Fibroblast of skin of right quadriceps (primary cell): Measurements from ENCODE around the gene FNBP1.

ENCODE experiments used
- DNase-seq: peaks from one replicate; pipeline ENCODE4 v3.0.0-alpha.2; 2013

FNBP1 gene

DNA sequence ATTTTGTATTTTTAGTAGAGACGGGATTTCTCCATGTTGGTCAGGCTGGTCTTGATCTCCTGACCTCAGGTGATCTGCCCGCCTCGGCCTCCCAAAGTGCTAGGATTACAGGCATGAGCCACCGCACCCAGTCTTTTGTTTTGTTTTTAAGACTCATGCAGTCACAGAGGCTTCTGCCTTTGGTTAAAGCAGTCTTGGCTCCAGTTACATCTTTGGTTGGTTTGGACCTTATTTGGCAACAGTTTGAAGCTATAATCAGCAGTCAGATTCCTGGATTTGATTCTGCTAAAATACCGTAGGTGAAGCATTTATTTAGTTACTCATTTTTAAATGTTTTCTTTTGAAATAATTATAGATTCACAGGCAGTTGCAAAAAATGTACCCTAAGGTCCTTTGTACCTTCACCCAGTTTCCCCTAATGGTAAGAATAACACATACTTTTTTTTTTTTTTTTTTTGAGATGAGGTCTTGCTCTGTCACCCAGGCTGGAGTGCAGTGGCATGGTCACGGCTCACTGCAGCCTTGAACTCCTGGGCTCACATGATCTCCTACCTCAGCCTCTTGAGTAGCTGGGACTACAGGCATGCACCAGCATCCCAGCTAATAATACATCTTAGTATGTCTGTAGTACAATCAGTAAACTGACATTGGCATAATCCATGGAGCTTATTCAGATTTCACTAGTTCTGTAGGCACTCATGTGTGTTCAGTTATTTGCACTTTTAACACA, 192.0 kb downstream of the FNBP1 start:
- no peak for DNase-seq

DNA sequence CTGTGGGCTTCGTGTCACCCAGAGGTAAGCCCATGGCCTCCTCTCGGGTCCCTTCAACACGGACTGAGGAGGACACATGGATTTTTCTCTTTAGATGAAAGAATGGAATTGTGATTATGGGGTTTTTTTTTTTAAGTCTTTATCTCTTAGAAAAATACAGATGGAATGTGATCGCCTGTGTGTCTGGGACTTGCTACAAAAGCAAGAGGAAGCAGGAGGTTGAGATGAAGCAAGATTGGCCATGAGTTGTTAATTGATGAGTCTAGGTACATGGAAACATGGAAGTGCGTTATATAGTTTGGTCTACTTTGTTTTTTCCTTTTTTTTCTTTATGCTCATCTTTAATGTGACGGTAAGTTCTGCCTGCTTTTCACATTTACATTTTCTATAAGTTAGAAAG, 193.1 kb downstream of the FNBP1 start:
- DNase-seq, result no peak

DNA sequence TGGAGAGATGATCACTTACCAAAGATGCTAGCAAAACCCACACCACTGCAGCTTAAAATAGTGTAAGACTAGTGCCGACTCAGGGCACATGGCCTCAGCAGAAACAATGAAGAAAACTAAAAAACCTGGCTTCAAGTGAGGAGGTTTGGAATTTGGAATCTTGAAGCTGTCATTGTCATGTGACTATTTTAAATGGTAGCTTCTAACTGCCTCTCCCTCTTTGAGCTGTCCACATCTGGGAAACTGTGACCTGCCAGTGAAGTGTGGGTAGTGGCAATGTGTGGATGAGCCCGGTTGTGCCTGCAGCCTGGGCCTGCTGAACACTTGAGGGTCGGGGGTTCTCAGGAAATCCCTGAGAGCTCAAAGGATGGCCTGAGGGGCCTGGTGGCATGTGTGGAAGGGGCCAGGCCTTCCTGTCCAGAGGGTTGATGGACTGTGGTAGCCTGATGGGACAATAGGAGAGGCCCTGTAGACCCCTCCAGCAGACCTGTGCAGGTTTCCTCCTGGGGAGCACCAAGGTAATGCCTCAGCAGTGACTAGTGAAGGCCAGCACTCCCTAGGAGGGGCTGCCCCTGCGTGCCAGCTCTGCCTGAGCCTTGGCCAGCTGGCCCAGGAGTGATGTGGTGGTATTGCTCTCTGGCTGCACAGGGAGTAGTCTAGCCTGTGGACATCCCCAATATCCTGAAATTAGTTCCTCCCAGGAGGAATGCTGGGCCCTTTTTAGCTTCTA, 194.1 kb downstream of the FNBP1 start:
- no peak for DNase-seq

DNA sequence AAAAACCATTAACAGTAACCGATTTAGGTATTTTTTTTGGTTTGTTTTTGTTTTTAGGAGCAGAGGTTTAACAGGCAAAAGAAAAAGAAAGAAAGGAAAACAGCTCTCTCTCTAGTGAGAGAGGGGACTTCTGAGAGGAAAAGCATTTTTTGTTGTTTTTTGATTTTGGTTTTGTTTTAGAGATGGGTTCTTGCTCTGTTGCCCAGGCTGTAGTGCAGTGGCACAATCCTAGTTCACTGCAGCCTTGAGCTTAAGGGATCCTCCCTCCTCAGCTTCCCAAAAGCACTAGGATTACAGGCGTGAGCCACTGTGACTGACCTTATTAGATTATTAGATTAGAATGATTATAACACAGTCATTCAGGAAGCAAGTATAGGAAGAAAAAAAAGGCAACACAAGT, 197.6 kb downstream of the FNBP1 start:
- no peak for DNase-seq

DNA sequence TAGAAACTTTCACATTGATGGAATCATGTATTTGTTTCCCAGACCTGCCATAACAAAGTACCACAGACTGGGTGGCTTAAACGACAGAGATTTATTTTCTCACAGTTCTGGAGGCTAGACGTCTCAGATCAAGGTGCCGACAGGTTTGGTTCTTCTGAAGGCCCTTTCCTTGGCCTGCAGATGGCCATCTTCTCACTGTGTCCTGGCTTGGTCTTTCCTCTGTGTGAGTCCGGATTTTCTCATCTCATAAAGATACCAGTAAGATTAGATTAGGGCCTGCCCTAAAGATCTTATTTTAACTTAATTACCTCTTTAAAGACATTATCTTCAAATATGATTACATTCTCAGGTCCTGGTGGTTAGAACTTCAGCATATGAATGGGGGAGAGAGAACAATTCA, 201.9 kb downstream of the FNBP1 start:
- DNase-seq, result no peak

DNA sequence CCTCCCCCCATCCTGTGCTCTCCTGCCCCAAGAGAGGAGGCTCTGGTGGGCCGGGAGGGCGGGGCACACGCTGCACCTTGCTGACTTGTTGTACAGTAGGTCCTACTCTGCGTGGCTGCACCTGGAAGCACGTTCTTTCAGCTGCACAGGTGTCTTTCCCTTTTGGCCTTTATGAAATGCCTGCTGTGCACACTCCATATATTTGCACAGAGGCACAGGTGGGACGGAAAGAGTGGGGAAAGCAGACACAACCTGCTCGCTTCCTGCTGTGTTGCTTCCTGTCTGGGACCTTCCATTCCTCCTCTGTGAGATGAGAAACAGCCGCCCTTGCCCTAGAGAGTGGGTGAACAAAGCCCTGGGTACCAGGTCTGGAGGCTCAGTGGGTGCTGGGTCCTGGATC, 203.0 kb downstream of the FNBP1 start:
- DNase-seq, result no peak

DNA sequence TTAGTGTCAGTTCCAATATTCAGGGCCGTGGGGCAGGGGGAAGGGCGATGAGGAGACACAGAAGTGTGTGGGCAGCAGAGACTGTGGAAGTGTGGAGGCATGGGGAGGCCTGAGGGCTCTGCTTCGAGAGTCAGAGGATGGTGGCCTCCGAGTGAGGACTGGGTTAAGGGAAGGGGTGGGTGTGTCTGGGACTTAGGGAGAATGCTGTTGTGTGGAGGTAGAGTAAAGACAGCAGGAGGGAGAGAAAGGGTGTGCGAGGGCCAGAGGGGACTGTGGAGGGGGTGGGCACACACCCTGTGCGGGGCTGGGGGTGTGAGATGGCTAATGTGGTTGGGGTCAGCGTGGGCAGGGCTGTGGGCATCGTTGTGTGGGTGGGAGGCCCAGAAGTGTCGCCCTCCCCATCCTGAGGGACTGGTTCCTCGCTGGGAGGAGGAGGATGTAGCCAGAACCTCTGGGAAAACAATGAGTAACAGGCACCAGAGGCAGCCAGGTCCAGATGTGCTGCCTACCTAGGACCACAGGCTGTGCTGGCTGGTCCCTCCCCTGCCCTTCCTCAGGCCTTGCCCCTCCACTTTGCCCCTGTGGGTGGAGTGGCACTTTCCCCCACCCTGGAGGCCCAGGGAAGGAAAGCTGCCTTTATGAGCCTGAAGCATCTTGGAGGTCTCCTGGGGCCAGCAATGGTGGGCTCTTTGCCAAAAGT, 203.5 kb downstream of the FNBP1 start:
- no peak for DNase-seq

DNA sequence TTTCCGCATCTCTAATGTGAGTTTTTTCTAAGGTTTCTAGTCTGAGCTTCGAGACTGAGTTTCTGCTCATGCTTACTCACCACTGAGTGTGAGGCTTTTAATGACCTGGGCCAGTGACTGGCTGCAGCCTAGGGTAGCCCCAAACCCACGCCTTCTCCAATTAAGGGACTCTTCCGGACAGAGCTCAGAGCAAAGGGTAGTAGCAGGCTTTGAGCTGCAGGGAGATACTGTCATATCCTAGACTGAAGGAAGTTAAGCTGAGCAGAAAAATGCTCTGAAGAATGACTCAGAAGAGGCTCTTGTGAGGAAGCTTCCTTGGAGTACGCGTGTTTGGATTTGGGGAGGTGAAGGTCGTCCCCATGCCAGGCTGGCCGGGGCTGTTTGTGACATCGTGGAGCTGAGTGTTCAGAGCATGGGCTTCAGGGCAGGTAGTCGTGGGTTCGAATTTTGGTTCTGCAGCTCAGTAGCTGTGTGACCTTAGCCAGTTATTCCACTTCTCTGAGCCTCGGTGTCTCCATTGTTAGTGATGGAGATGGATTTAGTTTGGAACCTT, 204.2 kb downstream of the FNBP1 start:
- DNase-seq, result peak; percentile 79
